Mucosa of stomach (tissue), 1 donor: ENCODE results near the gene CABLES2.

Source experiments
- H3K27me3 ChIP-seq: one replicate; pipeline ENCODE4 v1.7.0; 2013; ENCODE audit warnings: mild to moderate bottlenecking, low read length; ENCODE audit not compliant: control insufficient read depth, insufficient read depth
- H3K36me3 ChIP-seq: one replicate; pipeline ENCODE4 v1.7.0; 2013; ENCODE audit warnings: low read length; ENCODE audit not compliant: control insufficient read depth, insufficient read depth
- H3K4me1 ChIP-seq: one replicate; pipeline ENCODE4 v1.7.0; 2013; ENCODE audit warnings: mild to moderate bottlenecking, low read length; ENCODE audit not compliant: control insufficient read depth, insufficient read depth
- H3K4me3 ChIP-seq: one replicate; pipeline ENCODE4 v1.7.0; 2013; ENCODE audit warnings: low read length
- H3K9ac ChIP-seq: one replicate; pipeline ENCODE4 v1.7.0; 2013; ENCODE audit warnings: mild to moderate bottlenecking, low read length, moderate library complexity
- H3K9me3 ChIP-seq: one replicate; pipeline ENCODE4 v1.7.0; 2013; ENCODE audit warnings: mild to moderate bottlenecking, low read length, moderate library complexity; ENCODE audit not compliant: control insufficient read depth
- donor health status: Pancreatic carcinoma.

The CABLES2 gene

GRCh38 chr20:62412194-62413024, 5.3 kb upstream of the CABLES2 start:
- H3K4me1 ChIP-seq: peaks cover 66% of the 10 kb centered on the region
- H3K27me3 ChIP-seq: peaks cover 2% of the 10 kb centered on the region
- H3K9ac ChIP-seq: no peak overlapping the region
- no peaks in the 10 kb centered on the region for H3K36me3 ChIP-seq
- no peak overlapping the region for H3K4me3 ChIP-seq
- no peaks in the 10 kb centered on the region for H3K9me3 ChIP-seq

- Histone ChIP-seq H3K4me1 (peaks cover 68% of the 10 kb centered on the region), H3K27me3 (peaks cover 2% of the 10 kb centered on the region), H3K36me3 (no peaks in the 10 kb centered on the region), H3K9ac (no peak overlapping the region), H3K9me3 (no peaks in the 10 kb centered on the region), H3K4me3 (no peak overlapping the region)
These were observed 4.6 kb upstream of the CABLES2 start for GRCh38 chr20:62411479-62412193.

- no peak overlapping the region for H3K9ac ChIP-seq
- H3K27me3 ChIP-seq: peaks cover 2% of the 10 kb centered on the region
These were observed 3.8 kb upstream of the CABLES2 start for GRCh38 chr20:62410746-62411478.

GRCh38 chr20:62409931-62410745, 3.1 kb upstream of the CABLES2 start:
- Histone ChIP-seq H3K9ac (no peak overlapping the region), H3K4me3 (no peak overlapping the region), H3K36me3 (no peaks in the 10 kb centered on the region)

More at GRCh38 chr20:62410746-62411478, 3.8 kb upstream of the CABLES2 start:
- H3K9me3 ChIP-seq: no peaks in the 10 kb centered on the region
- no peaks in the 10 kb centered on the region for H3K36me3 ChIP-seq
- no peak overlapping the region for H3K4me3 ChIP-seq
- peaks cover 76% of the 10 kb centered on the region for H3K4me1 ChIP-seq

GRCh38 chr20:62409086-62409853, 2.2 kb upstream of the CABLES2 start:
- no peaks in the 10 kb centered on the region for H3K9me3 ChIP-seq
- H3K4me1 ChIP-seq: peaks cover 79% of the 10 kb centered on the region
- no peaks in the 10 kb centered on the region for H3K36me3 ChIP-seq
- no peak overlapping the region for H3K9ac ChIP-seq
- H3K4me3 ChIP-seq: no peak overlapping the region
- peaks cover 2% of the 10 kb centered on the region for H3K27me3 ChIP-seq

More at GRCh38 chr20:62409931-62410745, 3.1 kb upstream of the CABLES2 start:
- peaks cover 82% of the 10 kb centered on the region for H3K4me1 ChIP-seq
- H3K9me3 ChIP-seq: no peaks in the 10 kb centered on the region
- peaks cover 2% of the 10 kb centered on the region for H3K27me3 ChIP-seq

- Histone ChIP-seq H3K9ac (no peak overlapping the region), H3K27me3 (peaks cover 2% of the 10 kb centered on the region), H3K4me3 (no peak overlapping the region)
These were observed 1.6 kb upstream of the CABLES2 start for GRCh38 chr20:62408640-62409039.

GRCh38 chr20:62408055-62408454, 970 bp upstream of the CABLES2 start:
- Histone ChIP-seq H3K4me3 (no peak overlapping the region), H3K4me1 (peaks cover 67% of the 10 kb centered on the region), H3K27me3 (peaks cover 2% of the 10 kb centered on the region), H3K9ac (no peak overlapping the region), H3K9me3 (no peaks in the 10 kb centered on the region), H3K36me3 (no peaks in the 10 kb centered on the region)

More at GRCh38 chr20:62408640-62409039, 1.6 kb upstream of the CABLES2 start:
- Histone ChIP-seq H3K9me3 (no peaks in the 10 kb centered on the region), H3K4me1 (peaks cover 73% of the 10 kb centered on the region), H3K36me3 (no peaks in the 10 kb centered on the region)

DNA sequence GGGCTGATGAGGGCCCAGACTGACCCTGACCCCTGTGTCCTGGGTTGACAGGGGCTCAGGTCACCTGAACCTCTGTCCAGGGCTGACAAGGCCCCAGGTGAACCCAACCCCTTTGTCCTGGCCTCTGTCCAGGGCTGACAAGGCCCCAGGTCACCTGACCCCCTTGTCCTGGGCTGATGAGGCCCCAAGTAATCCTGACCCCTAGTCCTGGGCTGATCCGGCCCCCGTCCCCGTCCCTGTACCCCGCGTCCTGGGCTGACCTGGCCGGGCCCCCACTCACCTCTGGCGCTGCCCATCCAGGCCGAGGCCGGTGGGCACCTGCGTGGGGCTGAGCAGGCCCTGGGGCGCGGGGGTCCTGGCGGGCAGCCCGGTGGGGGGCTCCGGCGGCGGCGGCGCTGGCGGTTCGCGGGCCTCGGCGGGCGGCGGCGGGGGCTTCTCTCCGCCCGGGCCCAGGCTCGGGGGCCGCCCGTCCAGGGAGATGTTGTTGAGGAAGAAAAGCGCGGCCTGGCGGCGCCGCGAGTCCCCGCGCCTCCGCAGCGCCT, 379 bp downstream of the CABLES2 start:
- H3K4me1 ChIP-seq: peaks cover 53% of the 10 kb centered on the region
- peak overlapping the region; percentile 56 for H3K4me3 ChIP-seq
- H3K27me3 ChIP-seq: peaks cover 2% of the 10 kb centered on the region
- no peaks in the 10 kb centered on the region for H3K36me3 ChIP-seq
- H3K9ac ChIP-seq: peak overlapping the region; percentile 77
- H3K9me3 ChIP-seq: no peaks in the 10 kb centered on the region

DNA sequence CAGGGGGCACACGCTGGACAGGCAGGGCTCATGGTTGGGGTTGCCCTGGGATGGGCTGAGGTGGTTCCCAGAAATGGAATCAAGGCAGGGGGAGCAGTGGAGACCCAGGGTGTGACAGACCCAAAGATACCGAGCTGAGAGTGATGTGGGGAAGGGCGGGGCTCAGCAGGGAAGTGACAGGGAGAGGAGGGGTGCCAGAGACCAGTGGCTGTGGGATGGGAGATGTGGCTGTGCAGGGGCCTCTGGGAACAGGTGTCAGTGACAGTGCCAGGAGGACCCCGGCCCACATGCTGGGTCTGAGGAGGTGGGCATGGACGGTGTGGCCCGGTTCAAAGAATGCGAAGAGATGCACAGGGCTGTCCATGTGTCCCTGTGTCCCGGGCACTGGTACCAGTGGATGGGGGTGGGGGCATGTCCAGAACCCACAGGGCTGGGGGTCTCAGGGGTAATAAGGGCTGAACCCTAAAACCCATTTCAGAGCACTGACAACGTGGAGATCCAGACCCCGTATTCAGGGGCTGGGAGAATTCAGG, 1.0 kb downstream of the CABLES2 start:
- Histone ChIP-seq H3K27me3 (peaks cover 2% of the 10 kb centered on the region), H3K9me3 (no peaks in the 10 kb centered on the region), H3K4me1 (peaks cover 47% of the 10 kb centered on the region), H3K36me3 (no peaks in the 10 kb centered on the region), H3K4me3 (peak overlapping the region; percentile 56), H3K9ac (peak overlapping the region; percentile 77)

DNA sequence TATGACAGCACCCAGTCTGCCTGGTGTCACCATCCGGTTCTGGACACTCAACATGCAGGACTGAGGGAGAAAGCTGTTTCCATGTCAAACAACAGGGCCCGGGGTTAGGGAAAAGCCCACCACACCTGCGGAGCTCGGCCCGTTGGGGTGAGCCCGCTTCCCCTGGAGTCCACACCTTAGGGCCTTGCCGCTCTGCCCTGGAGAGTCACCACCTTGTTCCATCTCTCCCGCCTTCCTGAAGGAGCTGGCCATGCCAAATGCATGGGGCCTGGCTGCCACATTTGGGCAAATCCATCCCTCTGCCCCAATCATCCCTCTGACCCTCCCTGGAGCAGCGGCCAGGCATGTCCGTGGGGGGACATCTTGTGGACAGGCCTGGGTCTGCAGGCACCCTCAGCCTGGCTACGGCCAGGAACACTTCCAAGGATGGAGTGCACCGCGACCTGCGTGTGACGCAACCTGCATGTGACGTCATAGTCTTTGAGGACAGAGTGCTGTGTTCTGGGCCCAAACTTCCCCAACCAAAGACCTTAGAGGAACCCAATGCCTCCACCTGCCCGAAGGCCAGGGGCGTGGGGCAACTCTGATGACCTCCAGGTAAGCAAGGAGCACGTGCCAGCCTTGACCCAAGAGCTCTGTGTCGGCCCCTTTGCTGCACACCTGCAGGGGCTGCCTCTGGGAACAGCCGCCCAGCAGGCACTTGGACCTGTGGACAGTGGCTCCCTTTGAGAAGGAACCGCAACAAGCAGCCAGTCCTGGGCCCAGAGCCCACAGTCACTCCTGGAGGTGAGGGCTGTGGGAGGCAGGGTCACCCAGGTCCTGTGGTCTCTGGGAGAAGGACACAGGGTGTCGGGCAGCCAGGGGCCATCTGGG, 1.7 kb downstream of the CABLES2 start:
- Histone ChIP-seq H3K9ac (peak overlapping the region; percentile 77), H3K27me3 (no peaks in the 10 kb centered on the region), H3K4me3 (no peak overlapping the region), H3K9me3 (no peaks in the 10 kb centered on the region), H3K4me1 (peaks cover 40% of the 10 kb centered on the region), H3K36me3 (no peaks in the 10 kb centered on the region)
